Keratinocyte (primary cell): ENCODE data around the gene DCHS2.

Source experiments
- EZH2 ChIP-seq: IDR thresholded peaks from one replicate; pipeline ENCODE4 v1.6.1; 2012; ENCODE audit warnings: inconsistent platforms, mild to moderate bottlenecking, low read length, moderate library complexity
- TF ChIP-seq, protein P1 (sequence below), 3 experiments: IDR thresholded peaks in 1 of 3; conservative IDR thresholded peaks in 1 of 3; optimal IDR thresholded peaks in 1 of 3; 2 replicates in 2 of 3; 3 replicates in 1 of 3; pipeline versions ENCODE3 to v1.5.1; 2011; ENCODE audit warnings: low read length in 3 of 3, mild to moderate bottlenecking in 3 of 3, moderate library complexity in 2 of 3, control low read depth in 1 of 3, inconsistent platforms in 1 of 3; ENCODE audit not compliant: insufficient read depth in 2 of 3; ENCODE audit errors: extremely low read depth in 1 of 3

DNA sequence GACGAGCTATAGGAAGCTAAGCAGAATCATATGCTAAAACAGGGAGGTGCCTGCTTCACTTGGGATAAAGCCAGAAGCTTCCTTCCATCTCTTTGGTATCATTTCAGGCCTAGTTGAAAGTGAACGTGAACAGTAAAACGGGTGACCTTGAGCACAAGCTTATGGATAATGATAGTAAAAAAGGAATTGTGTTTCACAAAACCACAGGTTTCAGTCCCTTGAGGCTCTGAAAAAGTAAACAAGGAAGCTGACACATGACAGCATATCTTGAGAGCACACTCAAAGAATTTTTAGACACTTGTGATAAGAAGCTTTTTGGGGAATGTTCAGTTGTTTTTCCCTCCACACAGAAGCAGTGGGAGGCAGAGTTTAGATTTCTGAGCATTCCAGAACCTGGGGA lies 286.1 kb downstream of the DCHS2 start:
- TF ChIP-seq, protein P1, sequence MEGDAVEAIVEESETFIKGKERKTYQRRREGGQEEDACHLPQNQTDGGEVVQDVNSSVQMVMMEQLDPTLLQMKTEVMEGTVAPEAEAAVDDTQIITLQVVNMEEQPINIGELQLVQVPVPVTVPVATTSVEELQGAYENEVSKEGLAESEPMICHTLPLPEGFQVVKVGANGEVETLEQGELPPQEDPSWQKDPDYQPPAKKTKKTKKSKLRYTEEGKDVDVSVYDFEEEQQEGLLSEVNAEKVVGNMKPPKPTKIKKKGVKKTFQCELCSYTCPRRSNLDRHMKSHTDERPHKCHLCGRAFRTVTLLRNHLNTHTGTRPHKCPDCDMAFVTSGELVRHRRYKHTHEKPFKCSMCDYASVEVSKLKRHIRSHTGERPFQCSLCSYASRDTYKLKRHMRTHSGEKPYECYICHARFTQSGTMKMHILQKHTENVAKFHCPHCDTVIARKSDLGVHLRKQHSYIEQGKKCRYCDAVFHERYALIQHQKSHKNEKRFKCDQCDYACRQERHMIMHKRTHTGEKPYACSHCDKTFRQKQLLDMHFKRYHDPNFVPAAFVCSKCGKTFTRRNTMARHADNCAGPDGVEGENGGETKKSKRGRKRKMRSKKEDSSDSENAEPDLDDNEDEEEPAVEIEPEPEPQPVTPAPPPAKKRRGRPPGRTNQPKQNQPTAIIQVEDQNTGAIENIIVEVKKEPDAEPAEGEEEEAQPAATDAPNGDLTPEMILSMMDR (optimal IDR thresholded peaks at IDR 0.05 in 1 of 3, IDR thresholded peaks at IDR 0.05 in 1 of 3, conservative IDR thresholded peaks at IDR 0.05 in 1 of 3; ENCODE audit: extremely low read depth in 1 of 3, insufficient read depth in 2 of 3, low read length in 3 of 3) = no peak
- no peak for TF ChIP-seq EZH2
